HS-5 (cell line): Measurements from ENCODE around the gene SLC39A9.
"Not testable (repeated sequence)": the region's sequence is repeated elsewhere in the genome, so short reads cannot be mapped to it uniquely, and the experiment has no call there.

ENCODE experiments used
- DNase-seq: peaks from one replicate; pipeline ENCODE4 v3.0.0-alpha.2; 2012; ENCODE audit warnings: low read depth

SLC39A9 gene

DNA sequence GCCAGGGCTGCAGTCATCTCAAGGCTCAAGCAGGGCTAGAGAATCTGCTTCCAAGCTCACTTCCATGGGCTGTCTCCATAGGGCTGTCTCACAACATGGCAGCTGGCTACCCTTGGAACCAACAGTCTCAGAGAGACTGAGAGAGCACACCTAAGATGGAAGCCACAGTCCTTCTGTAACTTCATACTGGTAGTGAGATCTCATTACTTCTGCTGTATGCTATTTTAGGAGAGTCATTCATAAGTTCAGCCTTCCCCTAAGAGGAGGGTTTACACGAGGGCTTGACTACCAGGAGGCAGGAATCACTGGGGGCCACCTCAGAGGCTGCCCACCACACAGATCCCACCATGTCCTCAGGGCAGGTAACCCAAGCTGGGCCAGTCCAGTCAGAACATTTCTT is 30.1 kb upstream of the SLC39A9 start:
- no peak for DNase-seq

DNA sequence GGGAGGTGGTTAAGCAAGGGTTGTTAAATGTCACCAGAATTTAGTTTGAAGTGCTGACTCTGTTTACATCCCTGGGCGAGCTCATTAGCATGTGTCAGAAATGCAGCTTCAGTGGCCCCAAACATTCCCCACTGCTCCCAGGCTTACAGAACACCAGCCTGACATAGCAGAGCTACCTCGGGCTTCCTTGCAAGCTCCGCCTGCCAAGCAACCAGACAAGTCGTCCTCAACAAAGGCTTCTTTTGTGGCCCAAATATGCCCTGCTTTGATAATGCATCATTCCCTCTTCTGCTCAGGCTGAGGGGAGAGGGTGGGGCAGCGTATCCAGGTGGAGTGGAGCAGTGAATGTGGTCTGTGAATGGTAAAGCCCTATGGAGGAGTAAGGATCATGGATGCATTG is 28.4 kb upstream of the SLC39A9 start:
- DNase-seq: no peak

DNA sequence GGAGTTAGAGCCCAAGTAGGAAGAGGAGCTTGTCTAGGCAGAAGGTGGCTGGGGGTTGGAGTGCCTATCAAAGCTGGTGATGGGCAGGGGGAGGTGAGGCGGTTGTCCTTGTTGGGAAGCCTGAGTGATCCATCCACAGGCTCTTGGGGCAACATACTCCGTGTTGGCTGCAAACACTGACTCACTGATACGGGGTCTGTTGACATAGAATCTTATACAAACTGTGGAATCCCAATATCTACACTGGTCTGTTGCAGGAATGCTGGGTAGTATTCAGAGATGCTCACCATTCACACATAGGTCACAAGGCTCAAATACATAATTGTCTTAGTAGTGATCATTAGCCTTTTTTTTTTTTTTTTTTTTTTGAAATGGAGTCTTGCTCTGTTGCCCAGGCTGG is 26.3 kb upstream of the SLC39A9 start:
- no peak for DNase-seq

DNA sequence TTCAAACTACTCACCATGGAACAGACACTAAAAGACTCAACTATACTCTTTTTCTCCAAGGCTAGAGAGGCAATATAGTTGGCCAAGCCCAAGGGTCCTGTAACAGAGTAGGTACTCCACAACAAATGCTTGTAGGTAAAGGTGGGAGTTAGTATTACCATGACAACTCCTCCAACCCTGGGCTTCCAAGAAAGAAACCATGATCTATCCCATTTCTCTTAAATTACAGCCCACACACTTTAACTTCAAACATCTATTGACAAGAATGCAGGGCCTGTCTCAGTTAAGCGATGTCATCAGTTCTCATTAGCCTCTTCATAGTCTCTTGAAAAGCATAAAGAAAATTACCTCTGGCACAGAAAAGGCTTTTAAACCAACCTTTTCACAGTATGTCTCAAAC is 25.4 kb upstream of the SLC39A9 start:
- DNase-seq: no peak

DNA sequence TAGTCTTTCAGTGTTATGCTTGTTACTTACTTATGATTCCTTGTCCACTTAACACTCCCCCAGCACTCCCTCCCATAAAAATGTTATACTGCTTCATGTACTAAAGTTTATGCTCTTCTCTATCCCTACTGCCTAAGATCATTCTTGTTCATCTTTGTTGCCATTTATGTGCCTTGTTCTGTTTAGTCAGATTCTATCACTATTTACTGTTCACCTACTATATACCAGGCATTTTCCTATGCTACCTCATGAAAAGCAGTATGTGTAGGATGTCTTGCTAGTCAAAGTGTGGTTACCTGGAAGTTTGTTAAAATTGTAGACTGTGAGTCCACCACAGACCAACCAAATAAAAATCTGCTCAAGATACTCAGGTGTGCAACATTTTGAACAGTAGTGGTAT is 24.3 kb upstream of the SLC39A9 start:
- DNase-seq: no peak

DNA sequence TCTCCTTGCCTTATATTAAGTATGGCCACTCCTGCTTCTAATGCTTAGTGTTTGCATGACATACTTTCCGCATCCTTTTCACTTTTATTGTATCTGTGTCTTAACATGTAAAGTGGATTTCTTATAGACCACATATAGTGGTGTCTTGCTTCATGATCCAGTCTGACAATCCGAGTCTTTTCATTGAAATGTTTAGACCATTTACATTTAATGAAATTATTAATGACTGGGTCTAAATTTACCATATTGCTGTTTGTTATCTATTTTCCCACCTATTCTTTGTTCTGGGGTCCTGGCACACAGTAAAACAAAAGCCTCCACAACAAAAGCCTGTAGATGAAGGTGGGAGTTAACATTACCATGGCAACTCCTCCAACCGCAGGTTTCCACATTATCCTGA is 23.3 kb upstream of the SLC39A9 start:
- no peak for DNase-seq

DNA sequence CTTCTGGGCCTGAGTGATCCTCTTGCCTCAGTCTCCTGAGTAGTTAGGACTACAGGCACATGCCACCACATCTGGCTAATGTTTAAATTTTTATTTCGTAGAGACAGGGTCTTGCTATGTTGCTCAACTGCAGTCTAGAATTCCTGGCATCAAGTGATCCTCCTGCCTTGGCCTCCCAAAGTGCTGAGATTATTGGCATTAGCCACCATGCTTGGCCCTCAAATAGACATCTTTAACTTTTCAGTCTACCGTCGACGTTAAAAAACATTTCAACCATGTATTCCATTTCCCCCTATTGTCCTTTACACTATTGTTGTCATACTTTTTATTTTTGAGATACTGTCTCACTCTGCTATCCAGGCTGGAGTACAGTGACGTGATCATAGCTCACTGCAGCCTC is 22.8 kb upstream of the SLC39A9 start:
- DNase-seq: no peak

DNA sequence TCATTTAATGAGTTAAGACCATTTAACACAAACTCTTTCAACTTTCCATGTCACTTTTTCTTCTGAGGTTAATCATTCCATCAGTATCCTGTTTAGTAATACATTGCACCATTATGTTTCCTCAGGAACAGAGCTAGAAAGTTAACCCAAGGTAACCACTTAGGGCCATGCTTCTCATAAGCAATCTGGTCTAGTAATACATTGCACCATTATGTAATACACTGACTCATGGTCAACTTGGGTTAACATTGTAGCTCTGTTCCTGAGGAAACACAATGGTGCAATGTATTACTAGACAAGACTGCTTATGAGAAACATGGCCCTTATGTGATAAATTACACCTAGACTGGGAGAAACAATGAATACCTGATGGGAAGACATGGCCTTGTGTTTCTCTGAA is 22.1 kb upstream of the SLC39A9 start:
- DNase-seq: peak; percentile 36

DNA sequence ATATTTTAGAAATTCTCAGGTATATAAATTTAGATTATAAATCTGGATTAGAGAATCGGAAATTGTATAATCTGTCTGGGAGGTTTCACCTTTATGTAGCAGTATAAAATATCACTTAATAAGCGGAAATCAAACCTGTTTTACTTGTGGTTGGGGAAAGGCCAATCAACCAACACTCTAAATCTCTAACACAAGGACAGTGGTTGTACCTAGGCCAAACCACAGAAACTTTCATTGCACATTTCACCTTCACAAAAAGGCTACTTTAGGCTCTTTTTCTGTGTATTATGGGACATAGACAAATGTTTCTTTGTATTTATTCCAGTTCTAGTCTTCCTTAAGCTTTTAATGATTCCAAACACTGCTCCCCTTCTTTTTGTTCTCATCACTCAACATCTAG is 20.2 kb upstream of the SLC39A9 start:
- DNase-seq: no peak

DNA sequence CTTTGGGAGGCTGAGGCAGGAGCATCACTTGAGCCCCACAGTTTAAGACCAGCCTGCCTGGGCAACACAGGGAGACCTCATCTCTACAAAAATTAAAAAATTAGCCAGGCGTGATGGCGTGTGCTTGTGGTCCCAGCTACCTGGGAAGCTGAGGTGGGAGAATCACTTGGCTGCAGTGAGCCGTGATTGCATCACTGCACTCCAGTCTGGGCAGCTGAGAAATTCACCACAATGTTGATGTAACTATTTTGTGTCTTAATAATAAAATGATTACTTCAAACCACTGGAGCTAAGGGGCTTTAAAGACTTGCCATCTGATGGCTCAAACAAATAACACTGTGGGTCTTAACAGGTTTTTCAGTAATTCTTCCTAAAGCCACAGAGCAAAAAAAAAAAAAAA is 11.2 kb upstream of the SLC39A9 start:
- DNase-seq: no peak

DNA sequence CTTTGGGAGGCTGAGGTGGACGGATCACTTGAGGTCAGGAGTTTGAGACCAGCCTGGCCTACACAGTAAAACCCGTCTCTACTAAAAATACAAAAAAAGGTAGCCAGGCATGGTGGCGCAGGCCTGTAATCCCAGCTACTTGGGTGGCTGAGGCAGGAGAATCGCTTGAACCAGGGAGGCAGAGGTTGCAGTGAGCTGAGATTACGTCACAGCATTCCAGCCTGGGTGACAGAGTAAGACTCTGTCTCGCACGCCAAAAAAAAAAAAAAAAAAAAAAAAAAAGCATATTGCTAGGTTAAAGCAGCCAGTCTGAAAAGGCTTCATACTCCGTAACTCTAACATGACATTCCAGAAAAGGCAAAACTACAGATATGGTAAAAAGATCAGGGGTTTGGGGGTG is 7.1 kb upstream of the SLC39A9 start:
- DNase-seq: not testable (repeated sequence)

DNA sequence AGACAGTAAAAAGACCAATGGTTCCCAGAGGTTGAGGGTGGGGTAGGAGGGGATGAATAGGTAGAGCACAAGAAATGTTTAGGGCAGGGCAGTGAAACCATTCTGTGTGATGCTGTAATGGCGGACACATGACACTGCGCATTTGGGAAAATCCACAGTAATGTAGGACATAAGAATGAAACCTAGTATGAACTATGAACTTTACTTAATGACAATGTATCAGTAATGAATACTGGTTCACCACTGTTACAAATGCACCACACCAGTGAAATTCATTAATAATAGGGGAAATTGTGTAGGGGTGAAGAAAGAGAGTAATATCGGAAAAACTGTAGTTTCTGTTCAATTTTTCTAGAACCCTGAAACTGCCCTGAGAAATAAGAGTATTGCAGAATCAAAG is 6.0 kb upstream of the SLC39A9 start:
- DNase-seq: no peak

DNA sequence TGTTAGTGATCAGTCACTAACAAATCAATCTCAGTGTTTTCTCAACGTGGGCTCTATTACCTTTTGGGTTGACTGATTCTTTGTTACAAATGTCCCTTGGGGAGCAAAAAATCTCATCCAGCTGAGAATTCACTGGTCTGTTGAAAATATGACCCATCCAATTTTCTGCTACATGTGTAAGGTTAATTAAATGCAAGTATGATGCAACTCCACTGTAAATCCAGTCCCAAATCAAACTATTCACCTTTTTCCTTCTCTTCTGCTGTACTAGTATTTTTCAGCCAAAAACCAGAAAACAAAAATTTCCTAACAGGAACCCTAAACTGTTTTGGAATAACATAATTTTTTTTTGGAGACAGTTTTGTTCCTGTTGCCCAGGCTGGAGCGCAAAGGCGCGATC is 2.6 kb upstream of the SLC39A9 start:
- DNase-seq: no peak

DNA sequence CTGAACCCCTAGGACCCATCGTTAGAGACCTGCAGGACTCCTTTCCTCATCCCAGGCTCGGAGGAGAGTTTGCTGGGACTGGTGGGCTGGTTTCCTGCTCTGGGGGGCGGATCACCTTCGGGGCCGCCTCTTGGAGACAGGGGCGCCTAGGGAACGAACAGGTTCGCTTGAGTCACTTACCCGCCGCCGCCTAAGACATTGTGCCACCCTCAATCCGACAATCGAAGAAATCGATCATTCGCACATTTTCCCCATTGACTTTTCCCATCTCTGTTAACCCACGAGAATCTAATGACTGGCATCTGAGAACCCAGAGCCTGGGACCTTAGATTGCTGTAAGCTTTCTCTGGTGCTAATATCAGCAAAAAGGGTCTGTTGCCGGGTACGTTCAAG is 322 bp downstream of the SLC39A9 start:
- no peak for DNase-seq

DNA sequence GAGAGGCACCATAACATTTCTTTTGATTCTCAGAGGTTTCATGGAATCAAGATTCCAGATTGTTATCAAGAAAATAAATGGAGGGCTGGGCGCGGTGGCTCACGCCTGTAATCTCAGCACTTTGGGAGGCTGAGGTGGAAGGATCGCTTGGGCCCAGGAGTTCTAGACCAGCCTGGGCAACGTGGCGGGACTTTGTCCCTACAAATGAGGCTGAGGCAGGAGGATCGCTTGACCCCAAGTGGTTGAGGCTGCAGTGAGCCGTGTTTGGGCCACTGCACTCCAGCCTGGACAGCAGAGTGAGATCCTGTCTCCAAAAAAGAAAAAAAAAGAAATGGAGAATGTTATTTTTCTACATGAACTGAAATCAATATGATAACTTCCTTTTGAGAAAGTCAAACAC is 1.3 kb downstream of the SLC39A9 start:
- DNase-seq: no peak

DNA sequence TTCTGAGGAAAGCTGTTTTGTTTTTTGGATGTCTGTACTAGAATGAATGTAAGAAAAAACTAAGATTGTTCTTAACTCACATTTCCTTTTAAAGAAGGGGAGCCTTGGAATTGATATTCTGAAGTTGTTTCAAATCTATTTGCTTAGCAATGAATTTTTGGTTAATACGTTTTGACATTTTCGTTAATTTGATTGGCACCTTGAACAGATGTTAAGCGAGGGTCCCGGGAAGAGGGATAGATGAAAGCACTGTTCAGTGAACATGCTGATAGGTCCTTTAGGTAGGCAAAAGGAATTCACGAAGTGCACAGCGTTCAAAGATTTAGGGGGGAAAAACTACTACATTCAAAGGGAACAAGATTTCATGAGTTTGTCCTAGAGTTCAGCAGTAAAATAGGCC is 1.7 kb downstream of the SLC39A9 start:
- no peak for DNase-seq

DNA sequence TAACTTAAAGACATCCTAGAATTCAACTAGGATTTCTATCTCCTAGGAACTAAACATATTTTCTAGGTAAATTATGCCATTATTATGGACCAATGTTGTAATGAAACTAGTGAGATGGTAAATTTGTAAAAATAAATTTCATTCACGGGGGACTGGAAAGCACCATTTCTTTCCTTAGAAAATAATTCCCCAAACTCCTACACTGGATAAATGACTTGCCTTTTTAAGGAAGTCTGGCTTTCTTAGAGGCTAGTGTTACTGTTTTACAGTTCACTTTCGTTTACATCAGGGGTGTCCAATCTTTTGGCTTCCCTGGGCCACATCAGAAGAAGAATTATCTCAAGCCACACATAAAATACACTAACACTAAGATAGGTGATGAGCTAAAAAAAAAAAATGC is 3.3 kb downstream of the SLC39A9 start:
- DNase-seq: no peak

DNA sequence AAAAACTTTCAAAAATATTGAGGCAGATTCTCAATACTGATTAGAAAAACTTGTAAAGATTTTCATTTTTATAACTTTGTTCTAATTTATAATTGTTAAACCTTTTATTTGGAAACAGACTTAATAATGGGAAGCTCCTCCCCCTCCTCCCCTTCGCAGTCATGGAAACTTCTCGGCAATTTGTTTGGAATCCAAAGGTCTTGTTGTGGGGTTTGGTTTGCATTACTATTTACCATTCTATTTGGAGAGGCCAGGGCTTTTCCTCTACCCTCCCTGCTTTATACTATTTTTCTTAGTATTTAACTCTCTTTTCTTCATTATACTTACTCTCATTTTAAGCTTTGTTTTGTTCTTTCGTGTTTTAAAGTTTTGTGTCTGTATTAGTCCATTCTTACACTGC is 6.0 kb downstream of the SLC39A9 start:
- DNase-seq: no peak

DNA sequence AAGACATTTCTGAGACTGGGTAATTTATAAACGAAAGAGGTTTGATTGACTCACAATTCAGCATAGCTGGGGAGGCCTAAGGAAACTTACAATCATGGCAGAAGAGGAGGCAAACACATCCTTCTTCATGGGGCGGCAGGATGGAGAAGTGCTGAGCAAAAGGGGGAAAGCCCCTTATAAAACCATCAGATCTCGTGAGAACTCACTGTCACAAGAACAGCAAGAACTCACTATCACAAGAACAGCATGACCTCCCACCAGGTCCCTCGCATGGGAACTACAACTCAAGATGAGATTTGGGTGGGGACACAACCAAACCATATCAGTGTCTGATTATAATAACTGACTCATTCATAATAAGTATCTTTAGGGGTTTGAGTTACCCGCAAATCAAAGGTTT is 6.4 kb downstream of the SLC39A9 start:
- DNase-seq: no peak

DNA sequence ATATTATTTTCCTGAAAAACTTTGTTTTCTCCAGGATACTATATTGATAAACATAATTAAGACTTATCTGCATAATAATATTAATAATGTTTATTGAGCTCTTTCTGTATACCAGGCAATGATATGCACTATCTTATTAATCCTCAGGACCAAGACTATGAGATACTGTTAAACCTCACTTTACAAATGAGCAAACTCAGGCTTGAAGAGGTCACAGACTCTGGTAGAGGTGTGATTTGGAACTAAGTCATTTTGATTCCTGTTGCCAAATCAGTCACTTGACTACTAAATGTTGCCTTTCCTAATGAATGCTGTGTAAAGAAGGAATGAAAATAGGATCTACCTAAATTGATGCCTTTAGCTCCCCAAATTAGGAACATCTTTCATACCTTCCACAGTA is 7.3 kb downstream of the SLC39A9 start:
- DNase-seq: no peak

DNA sequence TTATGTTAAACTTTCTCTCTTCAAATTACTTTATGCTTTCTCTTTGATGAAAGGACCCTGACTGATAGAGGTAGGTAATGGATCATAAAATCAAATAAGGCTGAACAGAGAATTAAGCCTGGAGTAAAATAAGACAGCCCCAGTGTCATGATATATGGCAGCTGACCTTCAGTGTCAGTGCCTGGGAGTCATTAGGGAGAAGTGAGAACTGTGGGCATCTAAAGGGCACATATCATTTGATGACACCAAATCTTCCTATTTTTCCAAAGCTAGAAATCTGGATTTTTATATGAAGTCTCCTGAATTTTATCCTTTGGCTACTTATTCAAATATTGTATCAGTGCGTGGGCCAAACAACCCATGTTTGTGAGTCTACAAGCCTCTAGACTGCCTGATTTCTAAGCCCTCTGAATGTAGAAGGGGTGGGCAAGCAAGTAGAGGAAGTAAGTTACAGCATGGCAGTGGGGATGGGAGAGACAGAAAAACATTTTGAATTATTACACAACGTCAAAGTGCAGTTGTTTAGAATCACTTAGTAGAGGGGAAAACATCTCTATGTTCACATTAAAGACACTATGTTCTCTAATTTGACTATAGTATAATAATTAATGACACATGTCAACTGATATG is 10.0 kb downstream of the SLC39A9 start:
- no peak for DNase-seq

DNA sequence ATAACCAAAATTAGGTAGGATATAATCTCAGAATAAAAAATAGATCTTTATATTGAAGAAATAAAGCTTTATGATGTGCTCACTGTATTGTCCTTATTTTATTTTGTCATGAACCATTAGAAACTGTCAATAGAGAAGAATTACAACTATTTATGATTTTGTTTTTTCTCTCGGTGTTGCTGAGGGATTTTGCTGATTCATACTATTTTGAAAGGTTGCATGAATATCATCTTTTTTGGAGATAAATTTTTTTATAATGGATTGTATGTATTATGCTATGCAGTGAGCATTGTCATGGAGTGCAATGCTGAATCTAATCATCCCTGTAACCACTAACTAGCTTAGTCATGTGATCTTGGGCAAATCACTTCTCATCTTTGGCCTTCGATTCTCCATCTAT is 15.0 kb downstream of the SLC39A9 start:
- no peak for DNase-seq

DNA sequence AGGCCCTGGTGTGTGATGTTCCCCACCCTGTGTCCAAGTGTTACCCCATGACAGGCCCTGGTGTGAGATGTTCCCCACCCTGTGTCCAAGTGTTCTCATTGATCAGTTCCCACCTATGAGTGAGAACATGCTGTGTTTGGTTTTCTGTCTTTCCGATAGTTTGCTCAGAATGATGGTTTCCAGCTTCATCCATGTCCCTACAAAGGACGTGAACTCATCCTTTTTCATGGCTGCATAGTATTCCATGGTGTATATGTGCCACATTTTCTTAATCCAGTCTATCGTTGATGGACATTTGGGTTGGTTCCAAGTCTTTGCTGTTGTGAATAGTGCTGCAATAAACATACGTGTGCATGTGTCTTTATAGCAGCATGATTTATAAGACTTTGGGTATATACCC is 17.6 kb downstream of the SLC39A9 start:
- not testable (repeated sequence) for DNase-seq

DNA sequence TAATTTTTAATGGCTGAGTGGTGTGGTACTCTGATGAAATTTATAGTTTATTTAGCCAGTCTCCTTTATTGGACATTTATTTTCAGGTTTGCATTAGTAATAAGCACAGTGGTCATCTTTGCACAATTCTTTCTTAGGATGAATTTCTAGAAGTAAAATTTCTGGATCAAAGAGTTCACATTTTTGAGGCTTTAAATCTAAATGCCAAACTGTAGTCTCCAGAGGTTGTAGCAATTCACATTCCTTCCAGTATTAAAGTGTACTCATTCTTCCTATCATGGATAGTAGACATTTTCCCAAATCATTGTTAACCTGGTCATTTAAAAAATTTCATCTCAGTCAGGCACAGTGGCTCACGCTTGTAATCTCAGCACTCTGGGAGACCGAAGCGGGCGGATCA is 24.8 kb downstream of the SLC39A9 start:
- DNase-seq: no peak
